ENCODE measurements around the gene FMC1. TPM values are rescaled to one million over a fixed set of nuclear protein-coding genes. Genes with fewer than 3 reads are reported as not detected.

FMC1 gene, protein sequence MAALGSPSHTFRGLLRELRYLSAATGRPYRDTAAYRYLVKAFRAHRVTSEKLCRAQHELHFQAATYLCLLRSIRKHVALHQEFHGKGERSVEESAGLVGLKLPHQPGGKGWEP
- 4.5 and 9.7 TPM in 2 replicates for total RNA-seq

DNA sequence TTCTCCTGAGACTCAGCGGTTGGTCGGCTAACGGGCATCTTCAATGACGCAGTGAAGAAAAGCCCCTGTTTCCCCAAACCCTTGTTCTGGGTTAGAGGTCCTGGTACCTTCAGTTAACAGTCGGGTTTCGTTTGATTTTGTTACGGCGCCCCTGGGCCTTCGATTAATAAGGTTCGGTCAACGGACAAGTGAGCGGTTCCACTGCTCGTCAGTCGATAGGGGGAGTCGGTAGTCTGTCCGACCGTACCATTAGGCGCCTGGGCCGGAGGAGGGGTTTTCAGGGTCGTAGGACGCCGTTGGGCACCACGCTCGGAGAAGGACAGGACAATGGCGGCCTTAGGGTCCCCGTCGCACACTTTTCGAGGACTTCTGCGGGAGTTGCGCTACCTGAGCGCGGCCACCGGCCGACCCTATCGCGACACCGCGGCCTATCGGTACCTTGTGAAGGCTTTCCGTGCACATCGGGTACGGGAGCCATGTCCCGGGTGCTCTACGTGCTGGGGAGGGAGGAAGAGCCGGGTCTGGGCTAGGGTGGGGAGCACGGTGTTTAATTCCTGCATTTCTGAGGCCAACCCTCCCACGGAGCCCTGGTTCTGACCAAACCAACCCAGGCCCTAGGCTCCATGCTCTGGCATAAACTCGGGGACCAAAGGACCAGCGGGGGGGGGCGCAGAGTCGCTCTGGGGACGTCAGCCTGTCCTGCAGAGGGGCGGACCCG is at the start of gene FMC1:
Gene FMC1 (plus strand): TSS at position 280 of the 718 bp plus-strand sequence. CDS start 48 bp downstream, at position 328.

GRCh38 chr7:139359366-139360209 is 18.5 kb downstream of the FMC1 start, which contains the start of gene LUC7L2:
Gene LUC7L2, plus strand, starts transcription at chr7:139359894. Its CDS starts 368 bp downstream, at chr7:139360262.

Other genes with a start within 250 kb of the FMC1 start
- gene ZC3HAV1, start 231.6 kb upstream of the FMC1 start, total RNA-seq, result 29.6 and 52.6 TPM in 2 replicates
- gene UBN2, start 110.1 kb upstream of the FMC1 start, total RNA-seq, result 2.6 and 9.2 TPM in 2 replicates
- 29.0 and 69.0 TPM in 2 replicates for gene LUC7L2, start 18.6 kb downstream of the FMC1 start, total RNA-seq
- not detected in 2 replicates for gene KLRG2, start 142.3 kb downstream of the FMC1 start, total RNA-seq
- not detected in 2 replicates for gene CLEC2L, start 182.3 kb downstream of the FMC1 start, total RNA-seq

Measured in bladder microvascular endothelial cell (primary cell).